Vagina (tissue), 2 donors: ENCODE measurements around the gene ACSS2.

Experiments used
- POLR2A ChIP-seq, 2 donors: fragments of 450-650 bp; IDR thresholded peaks; one replicate each; pipeline ENCODE4 v1.6.1; 2017; ENCODE audit warnings: antibody characterized with exemption in 2 of 2, mild to moderate bottlenecking in 2 of 2, moderate library complexity in 2 of 2
- POLR2AphosphoS5 ChIP-seq, 2 donors: sonication (generic); formaldehyde crosslinking; IDR thresholded peaks; one replicate each; pipeline ENCODE4 v1.9.0; 2017; ENCODE audit warnings: antibody characterized with exemption in 2 of 2, mild to moderate bottlenecking in 2 of 2, low read depth in 1 of 2; ENCODE audit not compliant: insufficient read depth in 1 of 2
- TF ChIP-seq, protein P1 (sequence below), 3 experiments: fragments of 450-650 bp in 2 of 3; fragments of 200-600 bp in 1 of 3; sonication (generic) in 1 of 3; IDR thresholded peaks; one replicate each; pipeline ENCODE4 v1.5.1; 2017 to 2019; ENCODE audit warnings: antibody characterized with exemption in 3 of 3, mild to moderate bottlenecking in 2 of 3, moderate library complexity in 2 of 3

DNA sequence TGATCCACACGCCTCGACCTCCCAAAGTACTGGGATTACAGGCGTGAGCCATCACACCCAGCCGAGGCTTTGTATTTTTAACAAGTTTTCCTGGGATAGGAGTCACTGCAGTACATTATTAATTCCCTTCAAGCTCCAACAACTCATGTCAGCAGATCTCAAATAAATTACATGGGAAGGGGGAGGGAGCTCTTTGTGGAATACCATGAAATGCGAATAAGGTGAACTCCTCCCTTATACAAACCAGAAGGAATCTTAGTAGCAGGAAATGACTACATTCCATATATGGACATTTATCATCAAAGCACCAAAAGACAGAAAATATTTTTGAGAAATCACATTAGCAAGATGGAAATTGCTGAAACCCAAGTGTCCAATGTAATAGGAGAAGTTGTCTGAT, 76.3 kb downstream of the ACSS2 start:
- TF ChIP-seq, protein P1, sequence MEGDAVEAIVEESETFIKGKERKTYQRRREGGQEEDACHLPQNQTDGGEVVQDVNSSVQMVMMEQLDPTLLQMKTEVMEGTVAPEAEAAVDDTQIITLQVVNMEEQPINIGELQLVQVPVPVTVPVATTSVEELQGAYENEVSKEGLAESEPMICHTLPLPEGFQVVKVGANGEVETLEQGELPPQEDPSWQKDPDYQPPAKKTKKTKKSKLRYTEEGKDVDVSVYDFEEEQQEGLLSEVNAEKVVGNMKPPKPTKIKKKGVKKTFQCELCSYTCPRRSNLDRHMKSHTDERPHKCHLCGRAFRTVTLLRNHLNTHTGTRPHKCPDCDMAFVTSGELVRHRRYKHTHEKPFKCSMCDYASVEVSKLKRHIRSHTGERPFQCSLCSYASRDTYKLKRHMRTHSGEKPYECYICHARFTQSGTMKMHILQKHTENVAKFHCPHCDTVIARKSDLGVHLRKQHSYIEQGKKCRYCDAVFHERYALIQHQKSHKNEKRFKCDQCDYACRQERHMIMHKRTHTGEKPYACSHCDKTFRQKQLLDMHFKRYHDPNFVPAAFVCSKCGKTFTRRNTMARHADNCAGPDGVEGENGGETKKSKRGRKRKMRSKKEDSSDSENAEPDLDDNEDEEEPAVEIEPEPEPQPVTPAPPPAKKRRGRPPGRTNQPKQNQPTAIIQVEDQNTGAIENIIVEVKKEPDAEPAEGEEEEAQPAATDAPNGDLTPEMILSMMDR (IDR thresholded peaks at IDR 0.05): no peak
- TF ChIP-seq POLR2A (IDR thresholded peaks at IDR 0.05) (no peak), POLR2AphosphoS5 (IDR thresholded peaks at IDR 0.05; ENCODE audit: insufficient read depth in 1 of 2, low read depth in 1 of 2) (no peak)
